Measurements from ENCODE around the gene AQP11.
"Not testable (repeated sequence)": the region's sequence is repeated elsewhere in the genome, so short reads cannot be mapped to it uniquely, and the experiment has no call there.

Gene AQP11

DNA sequence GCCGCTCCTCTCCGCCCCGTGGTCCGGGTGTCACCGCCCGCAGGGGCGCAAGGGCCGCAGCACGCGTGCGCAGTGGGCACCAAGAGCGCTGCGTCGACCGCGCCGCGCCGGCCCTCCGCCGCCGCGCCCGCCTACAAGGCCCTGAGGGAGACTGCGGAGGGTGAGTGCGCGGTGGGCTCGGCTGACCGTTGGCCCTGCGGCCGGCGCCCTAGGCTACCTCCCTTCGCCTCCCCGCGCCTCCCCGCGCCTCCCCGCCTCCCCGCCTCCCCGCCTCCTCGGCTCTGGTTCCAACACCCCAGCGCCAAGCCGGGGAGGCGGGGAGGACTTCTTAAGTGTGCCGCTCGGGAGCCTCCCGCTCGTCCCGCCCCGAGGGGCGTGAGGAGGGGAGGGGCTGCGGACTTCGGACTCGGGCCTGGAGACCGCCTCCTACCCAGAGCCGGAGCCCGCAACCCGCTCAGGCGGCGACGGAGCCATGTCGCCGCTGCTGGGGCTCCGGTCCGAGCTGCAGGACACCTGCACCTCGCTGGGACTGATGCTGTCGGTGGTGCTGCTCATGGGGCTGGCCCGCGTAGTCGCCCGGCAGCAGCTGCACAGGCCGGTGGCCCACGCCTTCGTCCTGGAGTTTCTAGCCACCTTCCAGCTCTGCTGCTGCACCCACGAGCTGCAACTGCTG lies at the start of gene AQP11:
AQP11 (plus strand) TSS at position 433 of the 673 bp plus-strand sequence; CDS start at position 473, 40 bp downstream.
- peak; percentile 70 to 84 for DNase-seq

GRCh38 chr11:77542296-77542695 lies 47.5 kb upstream of the AQP11 start:
- no peak for DNase-seq

GRCh38 chr11:77547047-77547836 lies 42.5 kb upstream of the AQP11 start:
- DNase-seq = no peak

DNA sequence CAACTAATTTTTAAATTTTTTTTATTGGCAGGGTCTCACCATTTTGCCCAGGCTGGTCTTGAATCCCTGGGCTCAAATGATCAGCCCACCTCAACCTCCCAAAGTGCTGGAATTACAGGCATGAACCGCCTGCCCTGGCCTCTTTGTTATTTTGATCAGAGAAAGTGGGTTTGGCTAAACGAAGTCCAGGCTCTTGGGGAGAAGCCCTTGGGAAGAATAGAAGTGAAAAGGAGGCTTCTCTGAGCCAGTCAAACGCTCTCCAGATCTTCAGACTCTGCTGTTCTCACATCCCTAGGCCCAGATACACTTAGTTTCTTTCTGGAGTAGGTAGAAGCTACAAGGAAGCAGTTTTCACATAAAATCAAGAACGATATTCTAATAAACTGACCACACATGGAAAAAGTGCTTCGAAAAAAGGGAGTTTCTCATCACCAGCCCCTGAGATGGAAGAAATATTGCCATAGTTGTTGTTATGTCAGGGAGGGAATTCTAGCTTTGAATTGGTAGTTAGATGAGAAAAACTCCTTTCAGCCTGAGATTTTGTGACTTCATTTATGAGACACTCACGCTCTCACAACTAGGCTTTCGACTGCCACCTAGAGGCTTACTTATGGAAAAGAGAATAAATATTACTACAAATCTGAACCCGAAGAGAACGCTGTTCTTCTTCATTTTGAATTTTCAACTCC lies 41.7 kb upstream of the AQP11 start:
- DNase-seq = peak in 1 of 2 donors; percentile 91

DNA sequence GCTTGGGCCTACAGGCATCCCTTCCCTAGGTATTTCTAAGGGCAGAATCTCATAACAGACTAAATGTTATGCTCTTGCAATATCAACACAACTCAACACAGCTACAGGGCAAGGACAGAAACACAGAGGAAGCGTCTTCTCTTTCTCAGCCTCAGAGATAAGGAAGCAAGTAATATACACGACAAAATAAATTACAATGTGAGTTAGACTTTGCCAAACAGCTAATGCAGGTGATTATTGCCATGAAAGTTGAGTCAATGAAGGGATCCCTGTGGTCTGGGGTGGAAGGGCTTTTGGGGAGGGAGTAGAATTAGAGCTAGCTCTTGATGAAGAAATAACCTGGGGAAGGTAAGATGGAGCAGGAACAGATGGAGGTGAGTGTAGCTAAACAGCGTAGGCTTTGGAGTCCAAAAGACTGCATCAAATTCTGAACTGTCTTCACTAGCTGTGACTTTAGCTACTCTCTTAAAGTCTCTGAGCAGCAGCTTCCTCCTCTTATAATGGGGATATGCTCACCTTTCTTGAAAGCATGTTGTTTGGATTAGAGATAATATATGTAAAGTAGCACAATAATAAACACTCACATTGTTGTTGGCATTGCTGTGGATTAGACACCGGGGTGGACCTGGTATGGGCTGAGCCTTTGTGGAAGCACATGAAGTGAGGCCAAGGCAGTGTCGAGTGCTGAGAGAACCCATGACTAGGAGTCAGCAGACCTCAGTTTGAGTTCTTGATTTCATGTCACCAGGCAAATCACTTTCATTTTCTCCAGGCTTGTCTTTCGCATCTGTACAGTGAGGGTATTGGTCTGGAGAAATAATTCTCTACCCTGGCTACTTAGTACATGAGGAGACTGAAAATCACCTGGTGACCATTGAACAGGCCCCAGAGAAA lies 41.0 kb upstream of the AQP11 start:
- no peak for DNase-seq

- DNase-seq = not testable (repeated sequence)
These were observed 38.3 kb upstream of the AQP11 start for GRCh38 chr11:77551426-77551825.

DNA sequence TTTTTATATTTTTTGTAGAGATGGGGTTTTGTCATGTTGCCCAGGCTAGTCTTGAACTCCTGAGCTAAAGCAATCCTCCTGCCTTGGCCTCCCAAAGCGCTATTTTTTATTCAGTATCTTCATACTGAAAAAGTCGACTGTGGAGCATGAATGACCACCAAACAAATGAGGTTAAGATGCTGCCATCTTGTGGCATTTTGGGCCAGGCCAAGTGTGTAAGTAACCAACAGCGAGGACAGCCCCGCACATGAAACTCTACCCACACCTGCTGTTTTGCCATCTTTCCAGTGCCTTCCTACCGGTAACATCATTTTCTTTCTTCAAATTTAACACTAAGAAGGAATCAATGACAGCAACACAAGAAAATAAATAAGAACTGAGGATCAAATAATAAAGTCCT lies 32.2 kb upstream of the AQP11 start:
- peak in 1 of 2 donors; percentile 8 for DNase-seq

- DNase-seq = no peak
These were observed 31.4 kb upstream of the AQP11 start for GRCh38 chr11:77558380-77558779.

DNA sequence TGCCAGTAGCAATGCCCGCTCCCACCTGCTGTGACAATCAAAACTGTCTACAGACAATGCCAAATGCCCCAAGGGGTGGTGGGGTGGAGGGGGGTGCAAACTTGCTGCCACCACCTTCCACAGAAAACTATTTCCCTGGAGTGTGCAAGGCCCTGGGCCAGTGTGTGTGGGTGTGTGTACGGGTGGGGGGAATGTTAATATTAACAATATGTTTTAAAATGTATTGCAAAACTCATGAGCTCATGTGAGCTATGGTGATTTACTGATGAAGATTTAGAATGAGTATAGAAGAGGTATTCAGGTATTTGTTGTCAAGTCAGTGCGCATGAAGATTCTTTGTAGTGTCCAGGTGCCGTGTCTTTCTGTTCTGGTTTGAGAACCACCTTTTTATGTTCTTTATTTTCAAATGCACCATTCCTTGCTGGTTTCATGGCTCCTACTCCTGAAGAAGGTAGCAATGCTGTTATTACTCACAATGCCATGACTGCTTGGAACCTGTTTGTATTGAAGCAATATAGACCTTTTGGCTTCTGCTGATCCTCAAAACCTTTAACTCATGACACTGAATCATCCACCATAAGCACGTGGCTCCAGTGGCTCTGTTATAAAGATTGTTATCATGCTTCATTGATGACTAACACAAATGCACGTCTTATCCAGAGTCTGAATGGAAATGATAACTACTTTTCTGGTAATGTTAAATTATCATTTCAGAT lies 29.9 kb upstream of the AQP11 start:
- no peak for DNase-seq

DNA sequence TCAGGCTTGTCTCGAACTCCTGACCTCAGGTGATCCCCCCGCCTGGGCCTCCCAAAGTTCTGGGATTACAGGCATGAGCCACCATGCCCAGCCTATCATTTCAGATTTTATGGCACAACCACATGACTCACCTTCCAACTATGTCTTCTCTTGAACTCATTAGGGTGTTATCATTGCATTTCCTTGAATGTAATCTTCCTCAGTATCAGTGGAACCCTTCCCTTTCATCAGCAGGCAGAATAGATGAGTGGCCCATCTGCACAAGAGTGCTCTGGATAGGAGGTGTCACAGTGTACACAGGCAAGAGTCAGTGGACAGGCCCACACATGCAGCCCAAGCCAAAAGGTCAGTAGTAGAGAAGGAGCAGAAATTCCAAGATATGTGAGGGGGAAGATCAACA lies 29.1 kb upstream of the AQP11 start:
- no peak for DNase-seq

GRCh38 chr11:77561257-77561656 lies 28.5 kb upstream of the AQP11 start:
- no peak for DNase-seq

- no peak for DNase-seq
These were observed 21.4 kb upstream of the AQP11 start for GRCh38 chr11:77568306-77568705.

GRCh38 chr11:77568916-77569675 lies 20.7 kb upstream of the AQP11 start:
- DNase-seq = no peak

DNA sequence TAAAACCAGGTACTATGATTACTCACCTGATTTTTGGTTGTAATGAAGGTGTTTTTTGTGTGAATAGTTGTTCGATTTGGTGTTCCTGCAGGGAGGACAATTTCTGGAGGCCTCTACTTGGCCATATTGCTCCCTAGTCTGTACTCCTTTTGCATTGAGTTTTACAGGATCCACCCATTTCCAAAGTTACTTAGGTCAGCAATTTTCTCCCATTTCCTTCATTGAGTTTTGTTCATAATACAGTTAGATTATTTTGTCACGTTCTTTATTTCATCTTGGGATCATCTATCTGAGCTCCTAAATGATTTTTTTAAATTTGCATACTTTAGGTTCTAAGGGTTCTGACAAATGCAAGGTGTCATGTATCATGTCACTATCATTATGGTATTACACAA lies 20.1 kb upstream of the AQP11 start:
- DNase-seq = no peak

DNA sequence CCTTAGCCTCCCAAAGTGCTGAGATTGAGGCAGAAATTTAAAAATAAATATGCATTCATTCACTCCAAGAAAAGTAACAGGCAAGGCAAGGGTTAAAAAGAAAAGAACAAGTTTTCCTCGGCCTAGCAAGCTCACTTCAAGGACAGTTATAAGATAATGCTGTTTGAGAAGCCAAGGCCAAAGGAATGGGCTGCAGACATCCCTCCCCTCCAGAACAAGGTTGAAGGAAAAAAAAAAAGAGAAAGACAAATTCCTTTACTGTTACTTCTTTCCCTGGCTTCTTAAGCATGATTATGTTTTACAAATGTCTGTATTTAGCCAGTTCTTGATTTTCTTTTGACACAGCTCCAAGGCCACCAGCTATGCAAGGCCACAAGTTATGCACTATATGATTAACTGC lies 18.9 kb upstream of the AQP11 start:
- DNase-seq = not testable (repeated sequence)

DNA sequence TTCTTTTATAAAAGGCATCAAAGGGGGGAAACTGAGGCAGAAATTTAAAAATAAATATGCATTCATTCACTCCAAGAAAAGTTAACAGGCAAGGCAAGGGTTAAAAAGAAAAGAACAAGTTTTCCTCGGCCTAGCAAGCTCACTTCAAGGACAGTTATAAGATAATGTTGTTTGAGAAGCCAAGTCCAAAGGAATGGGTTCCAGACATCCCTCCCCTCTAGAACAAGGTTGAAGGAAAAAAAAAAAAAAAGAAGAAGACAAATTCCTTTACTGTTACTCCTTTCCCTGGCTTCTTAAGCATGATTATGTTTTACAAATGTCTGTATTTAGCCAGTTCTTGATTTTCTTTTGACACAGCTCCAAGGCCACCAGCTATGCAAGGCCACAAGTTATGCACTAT lies 14.3 kb upstream of the AQP11 start:
- not testable (repeated sequence) for DNase-seq

- DNase-seq = no peak
These were observed 8.9 kb upstream of the AQP11 start for GRCh38 chr11:77580712-77581337.

GRCh38 chr11:77589181-77589520 lies 602 bp upstream of the AQP11 start:
- DNase-seq = no peak

DNA sequence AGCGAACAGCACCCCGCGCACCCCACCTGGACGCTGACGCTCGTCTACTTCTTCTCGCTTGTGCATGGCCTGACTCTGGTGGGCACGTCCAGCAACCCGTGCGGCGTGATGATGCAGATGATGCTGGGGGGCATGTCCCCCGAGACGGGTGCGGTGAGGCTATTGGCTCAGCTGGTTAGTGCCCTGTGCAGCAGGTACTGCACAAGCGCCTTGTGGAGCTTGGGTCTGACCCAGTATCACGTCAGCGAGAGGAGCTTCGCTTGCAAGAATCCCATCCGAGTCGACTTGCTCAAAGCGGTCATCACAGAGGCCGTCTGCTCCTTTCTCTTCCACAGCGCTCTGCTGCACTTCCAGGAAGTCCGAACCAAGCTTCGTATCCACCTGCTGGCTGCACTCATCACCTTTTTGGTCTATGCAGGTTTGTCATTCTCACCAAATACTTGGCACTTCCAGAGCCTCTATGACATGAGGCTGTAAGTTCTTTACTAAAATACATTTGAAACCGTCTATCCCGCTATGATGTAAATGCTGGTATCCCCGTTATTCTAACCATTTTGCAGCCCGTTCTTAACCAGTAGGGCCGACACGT lies 535 bp downstream of the AQP11 start:
- peak in 1 of 2 donors; percentile 59 for DNase-seq

- no peak for DNase-seq
These were observed 3.0 kb downstream of the AQP11 start for GRCh38 chr11:77592727-77593126.
